Breast epithelium (tissue), 3 donors: ENCODE measurements around the gene HMCN1.

Experiments
- CTCF ChIP-seq, 3 donors: fragments of 450-650 bp; IDR thresholded peaks; one replicate each; pipeline ENCODE4 v1.5.1; 2016 to 2017; ENCODE audit warnings: antibody characterized with exemption in 3 of 3, mild to moderate bottlenecking in 3 of 3, moderate library complexity in 3 of 3
- POLR2A ChIP-seq: fragments of 450-650 bp; IDR thresholded peaks from one replicate; pipeline ENCODE4 v1.6.1; 2016; ENCODE audit warnings: antibody characterized with exemption, mild to moderate bottlenecking, moderate library complexity
- POLR2AphosphoS5 ChIP-seq, 3 donors: sonication (generic); formaldehyde crosslinking; IDR thresholded peaks; one replicate each; pipeline ENCODE4 v1.6.1; 2017; ENCODE audit warnings: antibody characterized with exemption in 3 of 3

DNA sequence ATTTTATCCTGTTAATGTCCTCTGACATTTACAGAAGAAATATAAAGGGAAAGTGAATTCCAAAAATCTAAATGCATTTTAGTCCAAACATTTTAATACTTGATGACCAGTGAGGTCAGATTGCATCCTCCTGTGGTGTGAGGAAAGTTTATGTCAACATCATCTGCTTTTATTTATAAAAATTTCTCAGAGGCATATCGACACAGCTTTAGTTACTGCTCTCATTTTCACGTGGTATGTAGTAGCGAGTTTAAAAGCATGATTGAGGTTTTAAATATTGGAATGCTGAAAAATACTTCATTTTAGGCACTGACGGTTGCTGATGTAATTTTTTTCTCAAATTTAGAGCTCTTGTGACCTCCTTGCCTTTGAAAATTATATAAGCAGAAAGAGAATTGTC lies 234.8 kb downstream of the HMCN1 start:
- TF ChIP-seq POLR2A, result no peak
- no peak for TF ChIP-seq CTCF (IDR thresholded peaks at IDR 0.05)
- no peak for TF ChIP-seq POLR2AphosphoS5 (IDR thresholded peaks at IDR 0.05)
